GM12878 (cell line): ENCODE measurements around the gene LCAT. TPM values are rescaled to one million over a fixed set of nuclear protein-coding genes. Genes with fewer than 3 reads are reported as not detected.
"Not testable (repeated sequence)": the region's sequence is repeated elsewhere in the genome, so short reads cannot be mapped to it uniquely, and the experiment has no call there.

Experiments used
- ATAC-seq: fragments of 200-7000 bp; cut with Tn5 transposase; 3 replicates; pipeline ENCODE4 v1.9.1; 2020; ENCODE audit warnings: mild to moderate bottlenecking, moderate library complexity
- BruUV-seq: library from RNA; stranded (reverse); fragments of 400-500 nt; replicated peaks from 2 replicates; lab custom pipeline; 2021; lab: Mats Ljungman, UMichigan
- CTCF ChIA-PET: fragments of 300-600 bp; sonication (Branson Sonifier 250); formaldehyde crosslinking; extraction: SDS; loops from one replicate; lab custom pipeline; 2021; ENCODE audit warnings: inconsistent platforms; lab: Yijun Ruan, JAX
- POLR2A ChIA-PET: fragments of 350-600 bp; formaldehyde crosslinking; extraction: SDS; loops from one replicate; lab custom pipeline; 2021; ENCODE audit warnings: inconsistent platforms; lab: Charles Lee
- RAD21 ChIA-PET: fragments of 300-600 bp; sonication (Branson Sonifier 250); formaldehyde crosslinking; loops from one replicate; lab custom pipeline; 2023; ENCODE audit warnings: antibody characterized with exemption; ENCODE audit not compliant: unreplicated experiment; lab: Charles Lee
- SMC1A ChIA-PET: fragments of 300-600 bp; sonication (Branson Sonifier 250); formaldehyde crosslinking; loops from one replicate; lab custom pipeline; 2023; ENCODE audit not compliant: unreplicated experiment, uncharacterized antibody; lab: Charles Lee
- DNase-seq: peaks from one replicate; pipeline ENCODE4 v3.0.0-alpha.2; 2011; ENCODE audit warnings: low read depth, low spot score
- FAIRE-seq: peaks from 3 replicates; lab custom pipeline; 2011; peaks lifted over from hg19 to GRCh38; lab: Jason Lieb, UNC
- H2AFZ ChIP-seq: 2 replicates; pipeline ENCODE4 v1.6.0; 2011; ENCODE audit warnings: low read depth, low read length, control low read depth; ENCODE audit not compliant: control insufficient read depth
- H3K27ac ChIP-seq: 2 replicates; pipeline ENCODE4 v1.5.1; 2011; ENCODE audit warnings: control low read depth; ENCODE audit not compliant: control insufficient read depth, insufficient read depth
- H3K27me3 ChIP-seq, 2 experiments: replicated peaks in 1 of 2; 2 replicates each; pipeline versions ENCODE4 v1.6.0 to v1.6.1; 2011; ENCODE audit warnings: low read length in 1 of 2; ENCODE audit not compliant: control insufficient read depth in 2 of 2, insufficient read depth in 2 of 2
- H3K36me3 ChIP-seq, 2 experiments: 2 replicates each; pipeline ENCODE4 v1.5.1; 2011; ENCODE audit warnings: low read length in 1 of 2; ENCODE audit not compliant: control insufficient read depth in 2 of 2, insufficient read depth in 2 of 2
- H3K4me1 ChIP-seq: 2 replicates; pipeline ENCODE4 v1.6.1; 2011; ENCODE audit warnings: mild to moderate bottlenecking, low read length, moderate library complexity, mixed read lengths; ENCODE audit not compliant: control insufficient read depth, insufficient read depth
- H3K4me2 ChIP-seq: 2 replicates; pipeline ENCODE4 v1.6.0; 2011; ENCODE audit warnings: control low read depth; ENCODE audit not compliant: control insufficient read depth, insufficient read depth
- H3K4me3 ChIP-seq: fragments of 200-600 bp; sonication (generic); 2 replicates; pipeline ENCODE4 v1.5.1; 2016
- H3K79me2 ChIP-seq: 2 replicates; pipeline ENCODE4 v1.6.0; 2011; ENCODE audit warnings: low read length; ENCODE audit not compliant: control insufficient read depth, insufficient read depth
- H3K9ac ChIP-seq: 2 replicates; pipeline ENCODE4 v1.8.0; 2011; ENCODE audit warnings: low read length, control low read depth, mixed read lengths; ENCODE audit not compliant: control insufficient read depth, insufficient read depth
- H3K9me3 ChIP-seq: replicated peaks from 3 replicates; pipeline ENCODE4 v1.5.1; 2011; ENCODE audit warnings: mild to moderate bottlenecking, low read length; ENCODE audit not compliant: control insufficient read depth, insufficient read depth
- H4K20me1 ChIP-seq: 2 replicates; pipeline ENCODE4 v1.6.0; 2011; ENCODE audit not compliant: control insufficient read depth, insufficient read depth
- EZH2 ChIP-seq: IDR thresholded peaks from 2 replicates; pipeline ENCODE4 v1.6.1; 2012; ENCODE audit warnings: low read depth, mild to moderate bottlenecking, control low read depth, inconsistent platforms, low read length, borderline replicate concordance; ENCODE audit not compliant: control insufficient read depth
- GABPA ChIP-seq: IDR thresholded peaks from 2 replicates; pipeline ENCODE4 v1.6.1; 2014; ENCODE audit warnings: antibody characterized with exemption, low read depth, mild to moderate bottlenecking, inconsistent platforms
- RAD51 ChIP-seq: fragments of 450-650 bp; IDR thresholded peaks from 2 replicates; pipeline ENCODE4 v1.6.1; 2016; ENCODE audit warnings: moderate library complexity, mild to moderate bottlenecking, inconsistent platforms
- SP1 ChIP-seq: IDR thresholded peaks from one replicate; pipeline ENCODE4 v1.6.1; 2011; ENCODE audit warnings: low read depth, low read length
- ZNF207 ChIP-seq: fragments of 450-650 bp; IDR thresholded peaks from 2 replicates; pipeline ENCODE4 v1.6.1; 2014; ENCODE audit warnings: antibody characterized with exemption, mild to moderate bottlenecking, borderline replicate concordance
- WGBS: methylation state at CpG from one replicate; pipeline ENCODE4 v1.1.6; 2016; ENCODE audit warnings: low lambda C conversion rate; ENCODE audit not compliant: insufficient replicate concordance, insufficient coverage; ENCODE audit errors: missing lambda C conversion rate; 5-methylcytosine and 5-hydroxymethylcytosine counted together
- in situ Hi-C: fragments of 300-500 bp; cut with MboI; formaldehyde crosslinking; loops from 9 replicates; pipeline ENCODE4 v1.14.3; 2018; ENCODE audit warnings: mixed read lengths
- intact Hi-C: fragments of 100-400 bp; cut with micrococcal nuclease; formaldehyde crosslinking; loops from one replicate; pipeline ENCODE4 v1.14.2; 2022; ENCODE audit not compliant: unreplicated experiment
- polyA plus RNA-seq, 11 experiments: library from polyadenylated mRNA; depleted of rRNA in 4 of 11; unstranded in 6 of 11; stranded (reverse) in 5 of 11; fragments of >200 nt; fragmentation: Nextera tagmentation in 4 of 11; fragmentation: Illumina TruSeq in 1 of 11; extraction: Ambion mirVana in 4 of 11; extraction: Trizol in 1 of 11; gene quantifications; 1 replicate in 1 of 11; 2 replicates in 10 of 11; pipeline versions ENCODE4 v1.2.1 to v1.2.3, GENCODE V29; 2011 to 2016; ENCODE audit warnings: inconsistent platforms in 2 of 11, missing spikeins in 2 of 11, low read depth in 1 of 11
- total RNA-seq, 4 experiments: library from RNA; depleted of rRNA in 3 of 4; stranded (reverse); fragments of >200 nt in 3 of 4; fragmentation: Illumina TruSeq in 1 of 4; extraction: Trizol in 1 of 4; gene quantifications; 2 replicates each; pipeline versions ENCODE4 v1.2.1 to v1.2.3, GENCODE V29; 2013 to 2021

Gene LCAT
- total and polyA plus RNA-seq, 10 of the 15 experiments (the other 5 are each of a cell fraction or from before 2014, with no cell fraction given) = 0.61 to 11.7 (median 3.3) TPM

GRCh38 chr16:67915831-67916723, 27.8 kb downstream of the LCAT start (continued):
- no peak for TF ChIP-seq EZH2

- BruUV-seq, H3K4me3 ChIP-seq, H3K4me2 ChIP-seq, POLR2A ChIA-PET, FAIRE-seq, H3K79me2 ChIP-seq, SMC1A ChIA-PET, H3K36me3 ChIP-seq, H3K27ac ChIP-seq, DNase-seq, RAD21 ChIA-PET, H4K20me1 ChIP-seq, H3K4me1 ChIP-seq, ATAC-seq, intact Hi-C loops, H2AFZ ChIP-seq, in situ Hi-C loops, H3K27me3 ChIP-seq, H3K9ac ChIP-seq, H3K9me3 ChIP-seq: not testable (repeated sequence)
- WGBS = 100% methylated on average over 2 of the region's 2 CpGs
- CTCF ChIA-PET = interaction anchor here (1.1 kb wide), 1 partner anchor 33 kb away, joined by 3 read pairs; no protein-coding TSS in a partner anchor
Measured at GRCh38 chr16:67915496-67915769, 28.5 kb downstream of the LCAT start.

GRCh38 chr16:67914758-67915495, 29.0 kb downstream of the LCAT start:
- H3K36me3 ChIP-seq = peaks cover 0 to 3% of the 10 kb centered on the region in 2 experiments; a peak in 1 of 4 replicates
- no peaks in the 10 kb centered on the region for H3K79me2 ChIP-seq
- H3K27ac ChIP-seq = no peak overlapping the region
- CTCF ChIA-PET = interaction anchor here (0.6 to 1.4 kb wide), 4 partner anchors 15 to 250 kb away, joined by 3 read pairs; no protein-coding TSS in a partner anchor
- TF ChIP-seq RAD51 = no peak
- TF ChIP-seq ZNF207 = no peak
- TF ChIP-seq SP1 = no peak
- no peak for TF ChIP-seq GABPA
- H3K9ac ChIP-seq = no peak overlapping the region
- no peak for FAIRE-seq
- 0 out of 2 replicates have a peak, but pooled peaks cover 2% of the 10 kb centered on the region for H3K4me1 ChIP-seq
- 75% methylated on average over 7 of the region's 7 CpGs for WGBS
- SMC1A ChIA-PET = interaction anchor here (1.1 kb wide), 1 partner anchor 28 kb away, joined by 3 read pairs; no protein-coding TSS in a partner anchor
- POLR2A ChIA-PET = interaction anchor here (0.6 kb wide), 1 partner anchor 20 kb away, joined by 3 read pairs; no protein-coding TSS in a partner anchor
- no peak overlapping the region for H3K4me2 ChIP-seq
- H2AFZ ChIP-seq = no peak overlapping the region
- in situ Hi-C loops = no loop called here
- no peaks in the 10 kb centered on the region; the same call in 1 of the 2 replicates for H4K20me1 ChIP-seq
- DNase-seq = no peak
- no TSS peak for BruUV-seq
- no peaks in the 10 kb centered on the region for H3K9me3 ChIP-seq
- RAD21 ChIA-PET = no interaction called here
- ATAC-seq = no peak
- intact Hi-C loops = no loop called here
- no peaks in the 10 kb centered on the region for H3K27me3 ChIP-seq
- no peak overlapping the region for H3K4me3 ChIP-seq
